ENCODE measurements around the gene FBXO9. TPM values are rescaled to one million over a fixed set of nuclear protein-coding genes. Genes with fewer than 3 reads are reported as not detected.

FBXO9 gene
- total RNA-seq, 1 donor from 2014 or later, result 61.4 TPM

GRCh38 chr6:53080813-53081212 lies 15.6 kb downstream of the FBXO9 start:
- intact Hi-C loops (cut with DNase I), result no loop called here
- no peak for TF ChIP-seq POLR2A (IDR thresholded peaks at IDR 0.05)
- TF ChIP-seq POLR2AphosphoS5 (IDR thresholded peaks at IDR 0.05; ENCODE audit: insufficient read depth in 1 of 2, low read depth in 1 of 2), result no peak
- TF ChIP-seq, protein P1, sequence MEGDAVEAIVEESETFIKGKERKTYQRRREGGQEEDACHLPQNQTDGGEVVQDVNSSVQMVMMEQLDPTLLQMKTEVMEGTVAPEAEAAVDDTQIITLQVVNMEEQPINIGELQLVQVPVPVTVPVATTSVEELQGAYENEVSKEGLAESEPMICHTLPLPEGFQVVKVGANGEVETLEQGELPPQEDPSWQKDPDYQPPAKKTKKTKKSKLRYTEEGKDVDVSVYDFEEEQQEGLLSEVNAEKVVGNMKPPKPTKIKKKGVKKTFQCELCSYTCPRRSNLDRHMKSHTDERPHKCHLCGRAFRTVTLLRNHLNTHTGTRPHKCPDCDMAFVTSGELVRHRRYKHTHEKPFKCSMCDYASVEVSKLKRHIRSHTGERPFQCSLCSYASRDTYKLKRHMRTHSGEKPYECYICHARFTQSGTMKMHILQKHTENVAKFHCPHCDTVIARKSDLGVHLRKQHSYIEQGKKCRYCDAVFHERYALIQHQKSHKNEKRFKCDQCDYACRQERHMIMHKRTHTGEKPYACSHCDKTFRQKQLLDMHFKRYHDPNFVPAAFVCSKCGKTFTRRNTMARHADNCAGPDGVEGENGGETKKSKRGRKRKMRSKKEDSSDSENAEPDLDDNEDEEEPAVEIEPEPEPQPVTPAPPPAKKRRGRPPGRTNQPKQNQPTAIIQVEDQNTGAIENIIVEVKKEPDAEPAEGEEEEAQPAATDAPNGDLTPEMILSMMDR (IDR thresholded peaks at IDR 0.05), result no peak
- no peak overlapping the region for H3K27ac ChIP-seq
- no peak overlapping the region for H3K4me3 ChIP-seq
- no peaks in the 10 kb centered on the region for H3K27me3 ChIP-seq
- peaks cover 0 to 75% of the 10 kb centered on the region in 2 donors for H3K36me3 ChIP-seq
- DNase-seq (ENCODE audit: extremely low spot score in 2 of 2), result no peak
- H3K9me3 ChIP-seq, result no peaks in the 10 kb centered on the region
- H3K4me1 ChIP-seq, result no peaks in the 10 kb centered on the region

DNA sequence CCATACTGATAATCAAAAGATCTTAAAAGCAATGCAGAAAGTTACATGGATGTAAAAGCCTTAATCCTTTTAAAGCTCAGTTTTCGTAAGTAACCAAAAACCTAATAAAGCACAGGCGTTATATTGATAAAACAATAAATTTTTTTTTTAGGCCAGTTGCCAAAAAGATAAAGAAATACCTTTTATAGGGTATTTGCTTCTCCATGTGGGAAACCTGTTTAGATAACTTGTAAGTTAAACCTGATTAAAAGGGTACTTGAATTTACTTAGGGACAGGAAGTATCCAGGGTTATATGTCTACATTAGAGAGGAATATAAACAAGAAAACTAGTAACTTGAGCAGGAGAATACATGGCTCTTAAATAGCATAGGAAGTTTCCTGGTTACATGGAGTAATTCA lies 21.1 kb downstream of the FBXO9 start:
- no peaks in the 10 kb centered on the region for H3K27me3 ChIP-seq
- no peak overlapping the region for H3K4me3 ChIP-seq
- H3K9me3 ChIP-seq, result no peaks in the 10 kb centered on the region
- no peak for DNase-seq (ENCODE audit: extremely low spot score in 2 of 2)
- intact Hi-C loops (cut with DNase I), result no loop called here
- TF ChIP-seq POLR2AphosphoS5 (IDR thresholded peaks at IDR 0.05; ENCODE audit: insufficient read depth in 1 of 2, low read depth in 1 of 2) (no peak), POLR2A (IDR thresholded peaks at IDR 0.05) (no peak)
- TF ChIP-seq, protein P1 (IDR thresholded peaks at IDR 0.05), result no peak
- peaks cover 0 to 67% of the 10 kb centered on the region in 2 donors for H3K36me3 ChIP-seq
- H3K4me1 ChIP-seq, result no peaks in the 10 kb centered on the region
- no peak overlapping the region for H3K27ac ChIP-seq

- Histone ChIP-seq H3K4me1 (no peaks in the 10 kb centered on the region), H3K4me3 (no peak overlapping the region), H3K36me3 (peaks cover 0 to 67% of the 10 kb centered on the region in 2 donors), H3K27me3 (no peaks in the 10 kb centered on the region), H3K27ac (no peak overlapping the region), H3K9me3 (no peaks in the 10 kb centered on the region)
- no peak for DNase-seq (ENCODE audit: extremely low spot score in 2 of 2)
- TF ChIP-seq, protein P1 (IDR thresholded peaks at IDR 0.05), result no peak
- TF ChIP-seq POLR2AphosphoS5 (IDR thresholded peaks at IDR 0.05; ENCODE audit: insufficient read depth in 1 of 2, low read depth in 1 of 2), result no peak
- TF ChIP-seq POLR2A (IDR thresholded peaks at IDR 0.05), result no peak
- intact Hi-C loops (cut with DNase I), result no loop called here
These were observed 24.7 kb downstream of the FBXO9 start for GRCh38 chr6:53089948-53090347.

DNA sequence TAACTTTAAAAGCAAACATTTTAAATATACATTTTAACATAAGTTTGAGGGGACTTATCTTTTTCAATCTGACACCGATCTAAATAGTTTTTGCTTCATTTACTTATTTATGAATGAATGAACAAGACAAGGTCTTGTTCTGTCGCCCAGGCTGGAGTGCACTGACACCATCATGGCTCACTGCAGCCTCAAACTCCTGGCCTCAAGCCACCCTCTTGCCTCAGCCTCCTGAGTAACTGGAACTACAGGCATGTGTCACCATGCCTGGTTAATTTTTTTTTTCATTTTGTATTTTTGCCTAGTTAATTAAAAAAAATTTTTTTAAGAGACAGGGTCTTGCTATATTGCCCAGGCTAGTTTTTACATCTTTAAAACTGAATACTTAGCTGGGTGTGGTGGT lies 25.4 kb downstream of the FBXO9 start:
- no peak overlapping the region for H3K27ac ChIP-seq
- peaks cover 0 to 67% of the 10 kb centered on the region in 2 donors for H3K36me3 ChIP-seq
- no peaks in the 10 kb centered on the region for H3K27me3 ChIP-seq
- no peaks in the 10 kb centered on the region for H3K4me1 ChIP-seq
- TF ChIP-seq, protein P1 (IDR thresholded peaks at IDR 0.05), result no peak
- no peak for TF ChIP-seq POLR2AphosphoS5 (IDR thresholded peaks at IDR 0.05; ENCODE audit: insufficient read depth in 1 of 2, low read depth in 1 of 2)
- no peak for TF ChIP-seq POLR2A (IDR thresholded peaks at IDR 0.05)
- no peak for DNase-seq (ENCODE audit: extremely low spot score in 2 of 2)
- no peaks in the 10 kb centered on the region for H3K9me3 ChIP-seq
- no peak overlapping the region for H3K4me3 ChIP-seq
- intact Hi-C loops (cut with DNase I), result no loop called here

DNA sequence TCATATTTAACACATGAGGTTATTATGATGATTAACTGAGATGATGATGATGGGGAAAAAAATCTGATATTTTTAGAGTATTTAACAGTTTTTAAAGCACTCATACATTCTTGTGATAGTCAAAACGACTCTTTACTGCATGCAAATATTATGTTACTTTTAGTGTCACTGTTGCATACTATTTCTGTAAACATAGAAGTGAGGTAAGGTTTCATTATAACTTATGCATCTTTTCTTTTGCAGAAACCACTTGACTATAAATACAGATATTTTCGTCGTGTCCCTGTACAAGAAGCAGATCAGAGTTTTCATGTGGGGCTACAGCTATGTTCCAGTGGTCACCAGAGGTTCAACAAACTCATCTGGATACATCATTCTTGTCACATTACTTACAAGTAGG lies 30.1 kb downstream of the FBXO9 start:
- peaks cover 4 to 88% of the 10 kb centered on the region in 2 donors for H3K36me3 ChIP-seq
- intact Hi-C loops (cut with DNase I), result no loop called here
- H3K4me1 ChIP-seq, result no peaks in the 10 kb centered on the region
- H3K9me3 ChIP-seq, result no peaks in the 10 kb centered on the region
- H3K4me3 ChIP-seq, result no peak overlapping the region
- no peaks in the 10 kb centered on the region for H3K27me3 ChIP-seq
- no peak for TF ChIP-seq POLR2A (IDR thresholded peaks at IDR 0.05)
- no peak for TF ChIP-seq POLR2AphosphoS5 (IDR thresholded peaks at IDR 0.05; ENCODE audit: insufficient read depth in 1 of 2, low read depth in 1 of 2)
- TF ChIP-seq, protein P1 (IDR thresholded peaks at IDR 0.05), result no peak
- no peak for DNase-seq (ENCODE audit: extremely low spot score in 2 of 2)
- no peak overlapping the region for H3K27ac ChIP-seq
